NCI-H1694 treated with DMSO at 0.1 percent for 48 hours (cell line): ENCODE measurements around the gene HERC4.
"Not testable (repeated sequence)": the region's sequence is repeated elsewhere in the genome, so short reads cannot be mapped to it uniquely, and the experiment has no call there.

Experiments
- DNase-seq: peaks from one replicate; lab custom pipeline; 2025; lab: John Stamatoyannopoulos, UW

The HERC4 gene

DNA sequence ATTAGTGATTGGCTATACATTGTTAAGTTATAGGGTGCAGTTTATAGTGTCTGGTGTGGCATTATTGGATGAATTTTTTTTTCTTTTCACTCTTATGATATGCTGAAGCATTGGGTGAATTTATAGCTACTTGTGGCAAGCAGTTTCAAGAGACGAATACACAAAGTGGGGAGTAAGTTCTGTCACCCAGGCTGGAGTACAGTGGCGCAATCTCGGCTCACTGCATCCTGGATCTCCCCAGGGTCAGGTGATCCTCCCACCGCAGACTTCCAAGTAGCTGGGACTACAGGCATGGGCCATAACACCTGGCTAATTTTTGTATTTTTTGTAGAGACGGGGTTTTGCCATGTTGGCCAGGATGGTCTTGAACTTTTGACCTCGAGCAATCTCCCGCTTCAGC, 196.9 kb downstream of the HERC4 start:
- DNase-seq: no peak

- not testable (repeated sequence) for DNase-seq
Measured at GRCh38 chr10:67877421-67877820, 197.7 kb downstream of the HERC4 start.

- DNase-seq: no peak
Measured at GRCh38 chr10:67875340-67876238, 199.5 kb downstream of the HERC4 start.
